ENCODE results near the gene DDX25. TPM values are rescaled to one million over a fixed set of nuclear protein-coding genes. Genes with fewer than 3 reads are reported as not detected.
A peak's percentile ranks its signal among the peaks of the same experiment; 100 is the strongest.
"Not testable (repeated sequence)": the region's sequence is repeated elsewhere in the genome, so short reads cannot be mapped to it uniquely, and the experiment has no call there.

Gene DDX25
- total RNA-seq, 2 experiments from 2014 or later, result not detected

DNA sequence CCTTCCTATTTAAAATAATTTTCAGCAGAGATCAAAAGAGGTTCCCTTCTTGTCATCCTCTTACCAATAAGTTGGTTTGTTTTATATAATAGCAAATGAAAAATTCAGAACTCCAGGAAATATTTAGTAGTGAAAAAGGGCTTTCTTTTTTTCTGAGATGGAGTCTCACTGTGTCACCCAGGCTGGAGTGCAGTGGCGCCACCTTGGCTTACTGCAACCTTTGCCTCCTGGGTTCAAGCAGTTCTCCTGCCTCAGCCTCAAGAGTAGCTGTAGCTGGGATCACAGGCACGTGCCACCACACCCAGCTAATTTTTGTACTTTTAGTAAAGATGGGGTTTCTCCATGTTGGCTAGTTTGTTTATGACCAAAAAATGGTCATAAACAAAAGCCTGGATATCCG is 10.3 kb downstream of the DDX25 start:
- H3K4me1 Mint-ChIP-seq (ENCODE audit: low read depth); H3K27ac Mint-ChIP-seq; DNase-seq; H3K36me3 Mint-ChIP-seq (ENCODE audit: low read depth); intact Hi-C loops (cut with micrococcal nuclease); H3K9me3 Mint-ChIP-seq; H3K4me3 Mint-ChIP-seq: not testable (repeated sequence)
- H3K27me3 Mint-ChIP-seq (ENCODE audit: low read depth), result peaks cover 30% of the 10 kb centered on the region
- CTCF ChIA-PET, result interaction anchor here (0.9 kb wide), 1 partner anchor 13 kb away, joined by 3 read pairs; no protein-coding TSS in a partner anchor

DNA sequence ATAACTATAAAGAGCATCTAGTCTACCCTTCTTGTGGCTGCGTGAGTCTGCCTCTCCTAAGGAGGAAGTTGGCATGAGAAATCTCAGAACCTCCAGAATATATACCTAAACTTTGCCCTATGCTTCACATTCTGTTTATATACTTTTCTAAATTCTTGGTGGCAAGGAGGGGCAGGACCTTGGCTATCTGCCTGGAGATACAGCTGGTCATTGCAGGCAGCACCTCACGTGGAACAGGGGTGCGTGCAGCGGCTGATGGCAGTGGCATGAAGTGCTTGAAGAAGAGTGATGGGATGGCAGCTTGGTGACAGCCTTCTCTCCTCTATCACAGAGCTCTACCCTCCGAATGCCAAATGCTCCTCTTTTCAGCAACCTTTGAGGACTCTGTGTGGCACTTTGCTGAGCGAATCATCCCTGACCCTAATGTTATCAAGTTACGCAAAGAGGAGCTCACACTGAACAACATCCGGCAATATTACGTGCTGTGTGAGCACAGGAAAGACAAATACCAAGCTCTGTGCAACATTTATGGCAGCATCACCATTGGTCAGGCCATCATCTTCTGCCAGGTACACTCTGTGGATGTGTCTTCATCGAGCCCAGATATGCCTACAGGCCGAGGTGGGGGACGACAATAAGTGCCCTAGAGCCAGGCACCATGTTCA is 12.5 kb downstream of the DDX25 start:
- no peaks in the 10 kb centered on the region for H3K36me3 Mint-ChIP-seq (ENCODE audit: low read depth)
- no peak overlapping the region for H3K4me3 Mint-ChIP-seq
- DNase-seq, result no peak
- H3K27me3 Mint-ChIP-seq (ENCODE audit: low read depth), result peaks cover 18% of the 10 kb centered on the region
- intact Hi-C loops (cut with micrococcal nuclease), result no loop called here
- no peaks in the 10 kb centered on the region for H3K4me1 Mint-ChIP-seq (ENCODE audit: low read depth)
- CTCF ChIA-PET, result interaction anchor here (0.6 to 1.0 kb wide), 6 partner anchors 10 to 1519 kb away, joined by 3 to 5 read pairs (median 3); no protein-coding TSS in a partner anchor
- H3K9me3 Mint-ChIP-seq, result no peaks in the 10 kb centered on the region
- no peak overlapping the region for H3K27ac Mint-ChIP-seq

DNA sequence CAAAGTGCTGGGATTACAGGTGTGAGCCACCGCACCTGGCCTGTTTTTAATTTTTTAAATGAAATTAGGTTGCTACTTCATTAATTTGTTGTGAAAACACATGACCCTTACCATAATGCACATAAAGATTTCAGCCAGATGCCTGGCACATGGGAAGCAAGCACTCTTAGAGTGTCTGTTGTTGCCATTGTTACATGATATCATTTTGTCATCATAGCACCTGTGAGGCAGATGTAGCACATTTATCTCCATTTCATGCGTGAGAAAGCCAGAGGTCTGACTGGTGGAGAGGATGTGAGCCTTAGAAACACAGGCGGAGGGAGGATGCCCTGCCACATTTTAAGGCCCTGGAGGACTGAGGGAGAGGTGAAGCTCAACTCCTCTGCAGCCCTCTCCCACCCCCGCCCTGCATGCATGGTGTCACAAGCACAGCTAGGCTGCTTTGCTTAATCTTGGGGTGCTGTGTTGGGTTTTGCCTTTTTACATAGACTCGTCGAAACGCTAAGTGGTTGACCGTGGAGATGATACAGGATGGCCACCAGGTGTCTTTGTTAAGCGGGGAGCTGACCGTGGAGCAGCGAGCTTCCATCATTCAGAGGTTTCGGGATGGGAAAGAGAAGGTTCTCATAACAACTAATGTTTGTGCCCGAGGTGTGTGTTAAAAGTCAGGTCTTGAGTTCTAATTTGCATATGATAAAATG is 14.0 kb downstream of the DDX25 start:
- Mint-ChIP-seq H3K4me3 (no peak overlapping the region), H3K27me3 (ENCODE audit: low read depth) (peaks cover 12% of the 10 kb centered on the region), H3K36me3 (ENCODE audit: low read depth) (no peaks in the 10 kb centered on the region), H3K4me1 (ENCODE audit: low read depth) (no peaks in the 10 kb centered on the region), H3K27ac (no peak overlapping the region), H3K9me3 (no peaks in the 10 kb centered on the region)
- CTCF ChIA-PET, result interaction anchor here (0.6 to 1.0 kb wide), 2 partner anchors 8 to 450 kb away, joined by 3 to 5 read pairs; no protein-coding TSS in a partner anchor
- no peak for DNase-seq
- intact Hi-C loops (cut with micrococcal nuclease), result no loop called here

DNA sequence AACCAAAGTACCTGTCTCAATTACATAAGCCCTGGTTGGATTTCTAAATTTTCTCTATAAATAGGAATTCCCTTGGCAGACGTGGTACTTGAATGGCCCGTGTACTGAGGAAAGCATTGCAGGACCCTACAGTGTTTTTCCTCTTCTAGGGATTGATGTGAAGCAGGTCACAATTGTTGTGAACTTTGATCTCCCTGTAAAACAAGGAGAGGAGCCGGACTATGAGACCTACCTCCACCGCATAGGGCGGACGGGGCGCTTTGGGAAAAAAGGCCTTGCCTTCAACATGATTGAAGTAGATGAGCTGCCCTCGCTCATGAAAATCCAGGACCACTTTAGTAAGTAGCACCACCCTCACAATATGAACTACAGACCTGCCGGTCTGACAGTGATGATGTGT is 16.7 kb downstream of the DDX25 start:
- no peak overlapping the region for H3K27ac Mint-ChIP-seq
- CTCF ChIA-PET, result interaction anchor here (1.0 to 2.0 kb wide), 3 partner anchors 18 to 560 kb away, joined by 3 to 13 read pairs (median 3); no protein-coding TSS in a partner anchor
- H3K4me1 Mint-ChIP-seq (ENCODE audit: low read depth), result no peaks in the 10 kb centered on the region
- no peak for DNase-seq
- peaks cover 12% of the 10 kb centered on the region for H3K27me3 Mint-ChIP-seq (ENCODE audit: low read depth)
- no peaks in the 10 kb centered on the region for H3K9me3 Mint-ChIP-seq
- H3K36me3 Mint-ChIP-seq (ENCODE audit: low read depth), result no peaks in the 10 kb centered on the region
- intact Hi-C loops (cut with micrococcal nuclease), result loop anchor here (5.0 kb wide), 1 partner anchor 201 kb away; no protein-coding TSS in a partner anchor
- H3K4me3 Mint-ChIP-seq, result no peak overlapping the region

DNA sequence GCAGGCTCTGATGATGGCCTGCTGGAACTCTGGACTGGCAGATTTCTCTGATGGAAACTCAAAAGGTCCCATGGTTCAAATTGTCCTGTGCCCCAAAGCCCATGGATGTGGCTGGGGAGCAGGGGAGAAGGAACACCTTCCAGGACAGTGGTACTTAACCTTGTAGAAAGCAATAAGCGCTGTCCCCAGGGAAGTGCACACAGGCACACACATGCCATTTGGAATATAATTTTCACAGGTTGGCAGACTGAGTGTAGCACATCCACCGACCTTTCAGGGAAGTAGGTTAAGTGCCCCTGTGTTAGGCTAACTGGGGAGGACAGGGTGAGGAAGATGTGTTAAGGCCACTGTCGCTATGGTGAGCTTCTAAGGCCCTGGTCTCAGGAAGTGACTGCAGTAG is 17.8 kb downstream of the DDX25 start:
- H3K4me1 Mint-ChIP-seq (ENCODE audit: low read depth), result no peaks in the 10 kb centered on the region
- H3K27ac Mint-ChIP-seq, result no peak overlapping the region
- H3K27me3 Mint-ChIP-seq (ENCODE audit: low read depth), result peaks cover 12% of the 10 kb centered on the region
- no peak overlapping the region for H3K4me3 Mint-ChIP-seq
- no peak for DNase-seq
- CTCF ChIA-PET, result interaction anchor here (0.6 to 2.0 kb wide), 6 partner anchors 14 to 272 kb away, joined by 3 to 13 read pairs (median 3); partner anchors contain the start of gene CDON
- intact Hi-C loops (cut with micrococcal nuclease), result loop anchor here (5.0 kb wide), 1 partner anchor 200 kb away; no protein-coding TSS in a partner anchor
- H3K36me3 Mint-ChIP-seq (ENCODE audit: low read depth), result no peaks in the 10 kb centered on the region
- no peaks in the 10 kb centered on the region for H3K9me3 Mint-ChIP-seq

DNA sequence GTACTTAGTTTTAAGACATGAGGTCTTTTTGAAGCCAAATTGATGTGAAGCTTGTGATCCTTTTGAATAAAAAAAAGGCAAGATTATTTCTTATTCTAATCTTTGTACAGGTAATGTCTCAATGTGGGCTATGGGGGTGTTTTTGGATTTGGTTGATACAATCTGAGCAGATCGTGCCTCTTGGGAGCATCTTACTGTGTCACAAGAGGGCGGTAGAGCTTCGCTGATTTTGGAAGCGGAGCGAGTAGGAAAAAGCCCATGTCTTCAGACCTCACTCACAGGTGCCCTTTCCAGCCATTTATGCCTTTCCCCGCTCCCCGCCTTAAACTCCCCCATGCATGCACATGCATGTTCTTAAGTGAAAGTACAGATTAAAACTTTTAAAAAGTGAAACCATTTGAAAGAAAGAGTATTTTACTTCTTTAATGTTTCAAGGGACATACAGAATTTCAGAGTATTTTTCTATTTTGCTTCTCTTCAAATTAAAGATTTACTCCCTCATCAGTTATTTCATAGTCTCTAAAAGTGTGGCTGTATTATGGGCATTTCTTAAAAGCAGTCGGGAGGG is 18.8 kb downstream of the DDX25 start:
- peak; percentile 75 for DNase-seq
- CTCF ChIA-PET, result interaction anchor here (0.6 to 2.0 kb wide), 15 partner anchors 10 to 327 kb away, joined by 3 to 13 read pairs (median 4); partner anchors contain the start of genes CDON and PUS3
- Mint-ChIP-seq H3K27ac (no peak overlapping the region), H3K9me3 (no peaks in the 10 kb centered on the region), H3K36me3 (ENCODE audit: low read depth) (no peaks in the 10 kb centered on the region), H3K4me1 (ENCODE audit: low read depth) (no peaks in the 10 kb centered on the region), H3K27me3 (ENCODE audit: low read depth) (peaks cover 9% of the 10 kb centered on the region), H3K4me3 (no peak overlapping the region)
- intact Hi-C loops (cut with micrococcal nuclease), result loop anchor here (1.0 to 5.0 kb wide), 5 partner anchors 19 to 1067 kb away; no protein-coding TSS in a partner anchor

DNA sequence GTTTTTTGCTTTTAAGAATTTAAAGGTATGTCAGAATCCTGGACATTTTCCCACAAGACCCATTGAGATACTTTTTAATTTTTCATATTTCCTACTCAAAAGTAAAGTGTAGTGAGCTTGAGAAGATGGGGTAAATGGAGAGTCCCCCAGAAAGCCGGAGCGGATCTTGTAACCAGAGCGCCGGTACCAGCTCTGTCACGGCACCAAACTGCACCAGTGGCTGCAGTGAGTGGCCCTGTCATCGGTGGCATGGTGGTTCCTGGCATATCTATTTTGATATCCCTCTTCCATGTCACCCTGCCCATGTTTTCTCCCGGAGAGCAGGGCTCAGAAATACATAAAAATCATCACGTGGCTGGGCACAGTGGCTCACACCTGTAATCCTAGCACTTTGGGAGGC is 19.3 kb downstream of the DDX25 start:
- H3K4me3 Mint-ChIP-seq, result no peak overlapping the region
- peaks cover 6% of the 10 kb centered on the region for H3K27me3 Mint-ChIP-seq (ENCODE audit: low read depth)
- DNase-seq, result no peak
- no peak overlapping the region for H3K27ac Mint-ChIP-seq
- intact Hi-C loops (cut with micrococcal nuclease), result loop anchor here (1.0 to 5.0 kb wide), 5 partner anchors 19 to 1067 kb away; no protein-coding TSS in a partner anchor
- CTCF ChIA-PET, result interaction anchor here (0.7 to 1.3 kb wide), 9 partner anchors 11 to 326 kb away, joined by 3 to 8 read pairs (median 4); no protein-coding TSS in a partner anchor
- no peaks in the 10 kb centered on the region for H3K36me3 Mint-ChIP-seq (ENCODE audit: low read depth)
- H3K9me3 Mint-ChIP-seq, result no peaks in the 10 kb centered on the region
- H3K4me1 Mint-ChIP-seq (ENCODE audit: low read depth), result no peaks in the 10 kb centered on the region

DNA sequence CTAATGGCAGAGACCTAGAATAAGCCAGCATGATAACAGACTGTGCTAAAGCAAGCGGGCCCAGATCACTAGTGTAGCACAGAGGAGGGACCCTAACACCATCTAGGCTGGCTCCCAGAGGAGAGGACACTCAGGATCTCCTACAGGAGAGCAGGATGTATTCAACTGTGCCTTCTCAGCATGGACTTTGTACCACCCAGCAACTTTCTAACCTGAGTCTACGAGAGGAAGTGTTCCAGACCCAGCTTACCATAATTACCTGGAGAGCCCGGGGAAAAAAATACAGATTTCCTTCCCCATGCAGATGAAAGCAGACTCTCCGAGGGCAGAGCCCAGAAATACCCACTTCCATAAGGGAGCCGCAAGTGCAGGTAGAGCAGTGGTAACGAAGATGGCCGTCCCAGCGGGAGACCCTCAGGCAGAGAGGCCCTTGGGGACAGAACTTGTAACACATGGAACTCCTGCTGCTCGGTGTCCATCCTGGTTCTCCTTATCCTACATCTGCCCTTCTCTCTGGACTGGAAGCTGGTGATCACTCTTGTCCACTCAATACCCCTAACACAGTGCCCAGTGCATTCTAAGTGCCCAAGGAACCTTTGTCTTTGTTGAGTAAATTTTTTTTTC is 20.2 kb downstream of the DDX25 start:
- CTCF ChIA-PET, result interaction anchor here (1.1 to 1.6 kb wide), 3 partner anchors 10 to 269 kb away, joined by 4 to 8 read pairs (median 8); no protein-coding TSS in a partner anchor
- no peaks in the 10 kb centered on the region for H3K4me1 Mint-ChIP-seq (ENCODE audit: low read depth)
- H3K27me3 Mint-ChIP-seq (ENCODE audit: low read depth), result peaks cover 4% of the 10 kb centered on the region
- intact Hi-C loops (cut with micrococcal nuclease), result loop anchor here (5.0 kb wide), 1 partner anchor 198 kb away; no protein-coding TSS in a partner anchor
- no peaks in the 10 kb centered on the region for H3K9me3 Mint-ChIP-seq
- no peaks in the 10 kb centered on the region for H3K36me3 Mint-ChIP-seq (ENCODE audit: low read depth)
- no peak for DNase-seq
- no peak overlapping the region for H3K4me3 Mint-ChIP-seq
- H3K27ac Mint-ChIP-seq, result no peak overlapping the region

DNA sequence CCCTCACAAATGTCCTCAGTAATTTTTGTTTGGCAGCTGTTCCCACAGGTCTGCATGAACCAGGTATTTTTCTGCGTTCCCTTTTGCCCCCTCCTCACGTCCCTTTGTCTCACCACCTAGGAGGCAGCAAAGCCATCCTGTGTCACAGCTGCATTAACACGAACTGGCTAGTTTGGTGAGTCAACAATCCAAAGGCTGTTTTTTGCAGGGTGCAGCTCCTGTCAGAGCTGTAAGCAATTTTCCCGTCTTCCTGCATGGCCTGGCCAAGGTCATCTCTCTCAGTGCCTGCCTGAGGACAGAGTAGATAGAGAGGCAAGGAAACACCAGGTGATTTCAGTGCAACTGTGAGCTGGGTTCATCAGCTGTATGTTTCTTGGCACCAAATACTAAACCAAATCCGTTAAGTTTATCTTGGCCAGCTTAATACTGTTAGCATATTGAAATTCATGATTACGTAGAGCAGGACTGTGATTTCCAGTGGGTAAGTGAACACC is 21.0 kb downstream of the DDX25 start:
- CTCF ChIA-PET, result interaction anchor here (1.6 kb wide), 1 partner anchor 269 kb away, joined by 8 read pairs; no protein-coding TSS in a partner anchor
- Mint-ChIP-seq H3K36me3 (ENCODE audit: low read depth) (no peaks in the 10 kb centered on the region), H3K4me3 (no peak overlapping the region), H3K27ac (no peak overlapping the region), H3K4me1 (ENCODE audit: low read depth) (no peaks in the 10 kb centered on the region), H3K27me3 (ENCODE audit: low read depth) (peaks cover 4% of the 10 kb centered on the region), H3K9me3 (no peaks in the 10 kb centered on the region)
- DNase-seq, result no peak
- intact Hi-C loops (cut with micrococcal nuclease), result no loop called here

DNA sequence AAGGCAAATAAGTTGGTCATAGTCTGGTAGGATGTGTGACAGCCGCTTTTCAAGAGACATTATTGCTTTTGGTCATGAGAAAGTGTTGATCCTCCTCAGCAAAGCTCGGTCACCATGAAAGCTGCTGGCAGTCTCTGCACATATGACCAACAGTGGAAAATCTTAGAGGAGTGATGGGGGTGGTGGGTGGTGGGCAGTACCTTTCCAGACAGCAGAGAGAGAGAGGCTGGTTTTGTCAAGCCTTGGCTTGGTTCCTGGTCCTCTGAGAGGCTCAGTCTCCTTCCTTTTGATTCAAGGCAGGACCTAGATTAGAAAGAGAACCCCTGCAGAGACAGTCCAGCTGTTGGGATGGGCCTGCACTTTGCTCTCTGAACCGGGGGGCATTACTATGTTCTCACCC is 21.5 kb downstream of the DDX25 start:
- Mint-ChIP-seq H3K9me3 (no peaks in the 10 kb centered on the region), H3K27me3 (ENCODE audit: low read depth) (peaks cover 2% of the 10 kb centered on the region), H3K36me3 (ENCODE audit: low read depth) (no peaks in the 10 kb centered on the region), H3K4me1 (ENCODE audit: low read depth) (no peaks in the 10 kb centered on the region), H3K4me3 (no peak overlapping the region), H3K27ac (no peak overlapping the region)
- CTCF ChIA-PET, result interaction anchor here (1.6 kb wide), 1 partner anchor 268 kb away, joined by 8 read pairs; no protein-coding TSS in a partner anchor
- no peak for DNase-seq
- intact Hi-C loops (cut with micrococcal nuclease), result no loop called here

DNA sequence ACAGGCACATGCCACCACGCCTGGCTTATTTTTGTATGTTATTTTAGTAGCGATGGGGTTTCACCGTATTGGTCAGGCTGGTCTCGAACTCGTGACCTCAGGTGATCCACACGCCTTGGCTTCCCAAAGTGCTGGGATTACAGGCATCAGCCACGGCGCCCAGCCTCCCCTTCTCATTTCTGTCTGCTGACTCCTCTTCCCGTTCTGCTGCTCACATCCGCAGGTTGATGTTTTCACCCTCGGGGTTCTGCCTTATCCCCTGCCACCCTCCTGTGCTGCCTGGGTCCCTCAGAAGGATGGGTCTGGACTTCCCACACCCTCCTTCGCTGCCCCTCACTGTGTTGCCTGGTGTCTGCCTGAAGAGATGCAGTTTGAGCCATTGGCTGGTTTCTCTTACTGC is 22.4 kb downstream of the DDX25 start:
- Mint-ChIP-seq H3K9me3 (no peaks in the 10 kb centered on the region), H3K4me3 (no peak overlapping the region), H3K27ac (no peak overlapping the region), H3K27me3 (ENCODE audit: low read depth) (peaks cover 2% of the 10 kb centered on the region), H3K36me3 (ENCODE audit: low read depth) (no peaks in the 10 kb centered on the region), H3K4me1 (ENCODE audit: low read depth) (no peaks in the 10 kb centered on the region)
- intact Hi-C loops (cut with micrococcal nuclease), result no loop called here
- CTCF ChIA-PET, result interaction anchor here (1.3 kb wide), 1 partner anchor 9 kb away, joined by 5 read pairs; no protein-coding TSS in a partner anchor
- DNase-seq, result no peak
